GM19239 (cell line): ENCODE measurements around the gene BICDL2.
"Not testable (repeated sequence)": the region's sequence is repeated elsewhere in the genome, so short reads cannot be mapped to it uniquely, and the experiment has no call there.

Experiments used
- DNase-seq: peaks from one replicate; pipeline ENCODE4 v3.0.0; 2011; ENCODE audit warnings: low spot score; ENCODE audit not compliant: insufficient read length
- FAIRE-seq: peaks from 2 replicates; lab custom pipeline; 2011; peaks lifted over from hg19 to GRCh38; lab: Jason Lieb, UNC

Gene BICDL2

GRCh38 chr16:3036726-3037315 is at the start of gene BICDL2:
Gene BICDL2 (minus strand): TSS chr16:3036944. CDS start chr16:3035496, 1,448 bp downstream.
- DNase-seq: no peak
- FAIRE-seq: no peak

GRCh38 chr16:3085868-3086595 is 49.3 kb upstream of the BICDL2 start:
- DNase-seq (no peak), FAIRE-seq (no peak)

- FAIRE-seq (no peak), DNase-seq (no peak)
Measured at GRCh38 chr16:3084969-3085670, 48.4 kb upstream of the BICDL2 start.

- FAIRE-seq: no peak
- DNase-seq: no peak
Measured at GRCh38 chr16:3084491-3084890, 47.7 kb upstream of the BICDL2 start.

GRCh38 chr16:3083408-3083807 is 46.7 kb upstream of the BICDL2 start:
- FAIRE-seq, DNase-seq: not testable (repeated sequence)

GRCh38 chr16:3081957-3082356 is 45.2 kb upstream of the BICDL2 start:
- DNase-seq, FAIRE-seq: not testable (repeated sequence)

GRCh38 chr16:3080024-3080423 is 43.3 kb upstream of the BICDL2 start:
- no peak for DNase-seq
- FAIRE-seq: no peak

GRCh38 chr16:3076577-3076976 is 39.8 kb upstream of the BICDL2 start:
- DNase-seq (no peak), FAIRE-seq (peak; percentile 69)

GRCh38 chr16:3075946-3076345 is 39.2 kb upstream of the BICDL2 start:
- FAIRE-seq, DNase-seq: not testable (repeated sequence)

- FAIRE-seq (peak; percentile 69), DNase-seq (no peak)
Measured at GRCh38 chr16:3075523-3075915, 38.8 kb upstream of the BICDL2 start.

GRCh38 chr16:3074860-3075522 is 38.2 kb upstream of the BICDL2 start:
- FAIRE-seq: peak; percentile 92
- DNase-seq: peak; percentile 69

- FAIRE-seq (no peak), DNase-seq (no peak)
Measured at GRCh38 chr16:3073448-3073847, 36.7 kb upstream of the BICDL2 start.

GRCh38 chr16:3072576-3073263 is 36.0 kb upstream of the BICDL2 start:
- not testable (repeated sequence) for DNase-seq
- peak; percentile 90 for FAIRE-seq

GRCh38 chr16:3072148-3072547 is 35.4 kb upstream of the BICDL2 start:
- FAIRE-seq, DNase-seq: not testable (repeated sequence)

GRCh38 chr16:3071655-3072054 is 34.9 kb upstream of the BICDL2 start:
- no peak for FAIRE-seq
- no peak for DNase-seq

GRCh38 chr16:3070608-3071111 is 33.9 kb upstream of the BICDL2 start:
- no peak for FAIRE-seq
- DNase-seq: no peak

GRCh38 chr16:3069146-3069545 is 32.4 kb upstream of the BICDL2 start:
- FAIRE-seq, DNase-seq: not testable (repeated sequence)

GRCh38 chr16:3068487-3068886 is 31.7 kb upstream of the BICDL2 start:
- FAIRE-seq (no peak), DNase-seq (no peak)

- FAIRE-seq (no peak), DNase-seq (no peak)
Measured at GRCh38 chr16:3066440-3066748, 29.6 kb upstream of the BICDL2 start.
